OCI-LY3 (cell line): ENCODE data around the gene ZCCHC24.

ENCODE experiments used
- H2AFZ ChIP-seq: fragments of 200-600, 300-600 bp; shearing (Covaris generic); 2 replicates; pipeline ENCODE4 v1.6.0; 2014; ENCODE audit warnings: antibody characterized with exemption, low read depth, low read length
- H3K27ac ChIP-seq: fragments of 200-600, 300-600 bp; sonication (generic); 2 replicates; pipeline ENCODE4 v1.5.1; 2014; ENCODE audit warnings: mild to moderate bottlenecking, low read length, moderate library complexity, mixed read lengths
- H3K27me3 ChIP-seq: fragments of 200-600, 300-600 bp; sonication (generic); 2 replicates; pipeline ENCODE4 v1.6.1; 2014; ENCODE audit warnings: low read depth, low read length, mixed read lengths
- H3K36me3 ChIP-seq: fragments of 200-600, 300-600 bp; sonication (generic); replicated peaks from 2 replicates; pipeline ENCODE3; 2014; ENCODE audit warnings: low read depth, low read length, mixed read lengths
- H3K4me1 ChIP-seq: fragments of 300-600, 200-600 bp; sonication (generic); 2 replicates; pipeline ENCODE4 v1.6.1; 2014; ENCODE audit warnings: low read length, mixed read lengths
- H3K4me2 ChIP-seq: fragments of 200-600, 300-600 bp; sonication (generic); 2 replicates; pipeline ENCODE4 v1.6.1; 2014; ENCODE audit warnings: low read length, mixed read lengths
- H3K4me3 ChIP-seq: fragments of 300-600, 200-600 bp; sonication (generic); 2 replicates; pipeline ENCODE4 v1.5.1; 2014; ENCODE audit warnings: antibody characterized with exemption, mild to moderate bottlenecking, low read length, moderate library complexity
- H3K79me2 ChIP-seq: fragments of 300-600, 200-600 bp; shearing (Covaris generic); 2 replicates; pipeline ENCODE4 v1.6.1; 2014; ENCODE audit warnings: mild to moderate bottlenecking, low read length, mixed read lengths
- H3K9ac ChIP-seq: fragments of 300-600, 200-600 bp; shearing (Covaris generic); 2 replicates; pipeline ENCODE4 v1.6.0; 2014; ENCODE audit warnings: mild to moderate bottlenecking, low read length, moderate library complexity
- H3K9me3 ChIP-seq: fragments of 200-600, 300-600 bp; shearing (Covaris generic); 2 replicates; pipeline ENCODE4 v1.6.1; 2014; ENCODE audit warnings: low read length, mixed read lengths; ENCODE audit not compliant: insufficient read depth
- H4K20me1 ChIP-seq: fragments of 200-600, 300-600 bp; sonication (generic); 2 replicates; pipeline ENCODE4 v1.6.1; 2016; ENCODE audit warnings: low read length, mixed read lengths; ENCODE audit not compliant: insufficient read depth
- EZH2phosphoT487 ChIP-seq: fragments of 200-600 bp; shearing (Covaris generic); IDR thresholded peaks from 2 replicates; pipeline ENCODE4 v1.6.1; 2018; ENCODE audit warnings: antibody characterized with exemption, mixed run types, low read depth
- TF ChIP-seq, protein P1 (sequence below): fragments of 200-600, 300-600 bp; sonication (generic); IDR thresholded peaks from 2 replicates; pipeline ENCODE4 v1.5.1; 2014; ENCODE audit warnings: antibody characterized with exemption, low read length, low read depth

The ZCCHC24 gene

DNA sequence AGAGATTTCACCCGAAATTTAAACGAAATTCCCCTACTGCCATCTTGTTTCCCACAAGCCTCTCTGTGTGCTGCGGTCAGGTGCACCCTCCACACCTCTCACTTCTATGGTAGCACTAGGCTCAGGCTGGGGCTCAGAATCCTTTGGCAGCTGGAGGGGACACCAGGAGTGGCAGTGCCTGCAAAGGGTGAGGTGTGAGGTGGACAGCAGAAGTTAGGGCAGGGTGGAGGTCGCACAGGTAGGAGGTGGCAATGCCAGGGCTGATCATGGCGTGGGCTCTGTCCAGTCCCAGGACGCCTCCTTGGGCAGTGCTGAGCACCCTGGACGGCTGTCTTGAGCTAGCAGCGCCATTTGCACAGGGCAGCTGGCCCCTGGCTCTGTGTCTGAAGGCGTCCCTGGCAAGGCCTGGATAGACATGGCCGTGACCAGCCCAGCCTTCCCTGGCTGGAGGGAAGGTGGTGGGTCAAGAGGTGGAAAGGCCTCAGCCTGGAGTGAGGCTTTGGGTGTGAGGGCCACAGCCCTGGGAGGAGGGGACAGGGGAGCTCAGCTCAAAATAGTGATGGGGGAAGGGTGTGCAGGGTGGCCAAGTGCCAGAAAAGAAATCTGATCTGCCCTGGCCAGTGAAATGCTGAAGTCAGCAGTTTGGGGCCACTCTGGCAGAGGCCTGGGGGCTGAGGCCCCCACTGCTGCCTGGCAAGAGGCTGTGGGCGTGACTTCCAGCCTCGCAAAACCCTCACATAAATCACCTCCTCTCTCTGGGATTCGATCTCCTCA lies 40.0 kb downstream of the ZCCHC24 start:
- Histone ChIP-seq H3K4me1 (no peaks in the 10 kb centered on the region), H3K9ac (no peak overlapping the region), H4K20me1 (no peaks in the 10 kb centered on the region), H3K27me3 (no peaks in the 10 kb centered on the region), H3K9me3 (no peaks in the 10 kb centered on the region), H3K27ac (no peak overlapping the region), H3K79me2 (no peaks in the 10 kb centered on the region), H3K4me3 (no peak overlapping the region), H3K36me3 (no peaks in the 10 kb centered on the region), H3K4me2 (no peak overlapping the region), H2AFZ (no peak overlapping the region)
- TF ChIP-seq EZH2phosphoT487: no peak
- TF ChIP-seq, protein P1, sequence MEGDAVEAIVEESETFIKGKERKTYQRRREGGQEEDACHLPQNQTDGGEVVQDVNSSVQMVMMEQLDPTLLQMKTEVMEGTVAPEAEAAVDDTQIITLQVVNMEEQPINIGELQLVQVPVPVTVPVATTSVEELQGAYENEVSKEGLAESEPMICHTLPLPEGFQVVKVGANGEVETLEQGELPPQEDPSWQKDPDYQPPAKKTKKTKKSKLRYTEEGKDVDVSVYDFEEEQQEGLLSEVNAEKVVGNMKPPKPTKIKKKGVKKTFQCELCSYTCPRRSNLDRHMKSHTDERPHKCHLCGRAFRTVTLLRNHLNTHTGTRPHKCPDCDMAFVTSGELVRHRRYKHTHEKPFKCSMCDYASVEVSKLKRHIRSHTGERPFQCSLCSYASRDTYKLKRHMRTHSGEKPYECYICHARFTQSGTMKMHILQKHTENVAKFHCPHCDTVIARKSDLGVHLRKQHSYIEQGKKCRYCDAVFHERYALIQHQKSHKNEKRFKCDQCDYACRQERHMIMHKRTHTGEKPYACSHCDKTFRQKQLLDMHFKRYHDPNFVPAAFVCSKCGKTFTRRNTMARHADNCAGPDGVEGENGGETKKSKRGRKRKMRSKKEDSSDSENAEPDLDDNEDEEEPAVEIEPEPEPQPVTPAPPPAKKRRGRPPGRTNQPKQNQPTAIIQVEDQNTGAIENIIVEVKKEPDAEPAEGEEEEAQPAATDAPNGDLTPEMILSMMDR: no peak

DNA sequence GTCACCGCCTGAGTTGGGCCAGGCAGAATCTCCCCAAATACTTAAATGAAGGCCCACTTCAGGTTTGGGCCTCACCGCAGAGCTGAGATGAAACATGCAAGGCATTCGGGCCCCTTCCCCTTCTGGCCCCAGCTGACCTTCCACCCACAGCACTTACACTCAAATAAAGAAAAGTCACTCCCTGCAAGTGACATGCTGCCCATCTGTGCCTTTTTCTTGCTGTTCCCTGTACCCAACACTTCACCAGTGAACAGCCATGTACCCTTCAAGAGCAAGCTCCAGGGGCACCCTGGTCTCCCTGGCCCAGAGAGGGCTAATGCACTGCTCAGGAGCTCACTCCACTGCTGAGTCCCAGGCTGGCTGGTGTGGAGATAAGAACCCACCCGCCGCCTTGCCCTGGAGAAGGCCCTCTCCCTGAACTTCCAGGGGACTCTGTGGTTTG lies 40.7 kb downstream of the ZCCHC24 start:
- H3K9me3 ChIP-seq: no peaks in the 10 kb centered on the region
- H3K27ac ChIP-seq: no peak overlapping the region
- H3K4me1 ChIP-seq: no peaks in the 10 kb centered on the region
- no peaks in the 10 kb centered on the region for H3K27me3 ChIP-seq
- H3K4me2 ChIP-seq: no peak overlapping the region
- no peaks in the 10 kb centered on the region for H3K36me3 ChIP-seq
- H2AFZ ChIP-seq: no peak overlapping the region
- no peak for TF ChIP-seq EZH2phosphoT487
- TF ChIP-seq, protein P1: no peak
- no peak overlapping the region for H3K4me3 ChIP-seq
- H3K9ac ChIP-seq: no peak overlapping the region
- no peaks in the 10 kb centered on the region for H4K20me1 ChIP-seq
- H3K79me2 ChIP-seq: no peaks in the 10 kb centered on the region

DNA sequence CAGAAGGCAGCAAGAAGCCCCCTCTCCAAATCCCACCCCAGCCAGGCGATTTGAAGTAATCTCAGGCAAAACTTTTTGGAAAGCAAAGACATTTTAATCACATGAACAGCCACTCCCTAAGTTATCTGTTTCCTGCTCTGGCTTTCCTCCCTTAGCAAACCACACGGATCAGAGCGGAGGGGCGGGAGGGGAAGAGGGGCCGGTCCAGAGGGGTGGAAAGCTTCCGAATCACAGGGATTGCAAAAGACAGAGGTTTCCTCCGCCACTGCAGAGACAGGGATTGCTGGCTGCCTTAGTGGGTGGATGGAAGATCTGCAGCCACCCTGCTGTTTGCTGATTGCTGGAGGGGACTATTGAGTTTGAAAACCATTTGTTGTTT lies 41.2 kb downstream of the ZCCHC24 start:
- H3K27ac ChIP-seq: no peak overlapping the region
- no peaks in the 10 kb centered on the region for H3K27me3 ChIP-seq
- no peak overlapping the region for H3K9ac ChIP-seq
- no peaks in the 10 kb centered on the region for H3K79me2 ChIP-seq
- H3K9me3 ChIP-seq: no peaks in the 10 kb centered on the region
- H3K4me3 ChIP-seq: no peak overlapping the region
- H3K4me1 ChIP-seq: no peaks in the 10 kb centered on the region
- H3K36me3 ChIP-seq: no peaks in the 10 kb centered on the region
- no peak overlapping the region for H2AFZ ChIP-seq
- TF ChIP-seq, protein P1: no peak
- no peak for TF ChIP-seq EZH2phosphoT487
- no peak overlapping the region for H3K4me2 ChIP-seq
- no peaks in the 10 kb centered on the region for H4K20me1 ChIP-seq

DNA sequence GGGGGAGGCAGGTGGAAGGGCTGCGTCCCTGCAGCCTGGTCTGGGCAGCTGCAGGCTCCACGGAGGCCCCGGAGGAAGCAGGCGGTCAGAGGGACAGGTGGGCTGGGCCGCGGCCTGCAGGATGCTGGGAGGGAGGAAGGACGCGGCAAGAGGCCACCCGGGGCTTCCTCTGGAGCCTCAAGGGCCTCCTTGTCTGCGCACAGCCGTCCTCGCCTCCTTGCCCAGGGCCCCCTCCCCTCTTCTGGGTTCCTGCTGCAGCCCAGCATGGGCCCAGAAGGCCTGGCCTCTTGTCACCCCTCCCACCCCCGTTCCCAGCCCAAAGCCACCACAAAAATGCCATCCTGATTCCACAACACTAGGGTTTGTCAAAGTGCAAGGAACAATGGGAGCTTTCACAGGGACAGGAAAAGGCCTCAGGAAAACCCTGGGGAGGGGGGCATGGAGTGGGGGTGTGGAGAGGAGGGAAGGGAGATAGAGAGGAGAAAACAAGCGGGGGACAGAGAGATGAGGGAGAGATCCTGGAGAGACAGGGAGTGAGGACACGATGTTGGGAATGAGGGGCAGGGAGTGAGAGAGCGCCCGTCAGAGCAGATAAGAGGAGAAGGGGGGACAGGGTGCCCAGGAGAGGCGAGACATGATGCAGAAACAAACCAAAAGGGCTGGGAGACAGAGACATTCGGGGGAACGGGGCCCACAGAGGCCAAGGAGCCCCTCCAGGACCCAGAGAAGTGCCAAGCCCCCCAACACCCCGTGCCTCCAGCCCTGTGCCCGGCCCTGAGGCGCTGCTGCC lies 41.8 kb downstream of the ZCCHC24 start:
- Histone ChIP-seq H3K79me2 (no peaks in the 10 kb centered on the region), H2AFZ (no peak overlapping the region), H3K36me3 (no peaks in the 10 kb centered on the region), H3K9me3 (no peaks in the 10 kb centered on the region), H3K4me1 (no peaks in the 10 kb centered on the region), H3K27ac (no peak overlapping the region), H3K4me2 (no peak overlapping the region), H3K4me3 (no peak overlapping the region), H3K9ac (no peak overlapping the region), H4K20me1 (no peaks in the 10 kb centered on the region), H3K27me3 (no peaks in the 10 kb centered on the region)
- TF ChIP-seq EZH2phosphoT487: no peak
- TF ChIP-seq, protein P1: no peak
